GM21576 (cell line): ENCODE results near the gene PTEN.
"Not testable (repeated sequence)": the region's sequence is repeated elsewhere in the genome, so short reads cannot be mapped to it uniquely, and the experiment has no call there.

Experiments used
- ATAC-seq: cut with Tn5 transposase; IDR thresholded peaks from one replicate; pipeline ENCODE4 v1.9.1; 2021; ENCODE audit warnings: mild to moderate bottlenecking, moderate library complexity; ENCODE audit not compliant: unreplicated experiment

The PTEN gene

DNA sequence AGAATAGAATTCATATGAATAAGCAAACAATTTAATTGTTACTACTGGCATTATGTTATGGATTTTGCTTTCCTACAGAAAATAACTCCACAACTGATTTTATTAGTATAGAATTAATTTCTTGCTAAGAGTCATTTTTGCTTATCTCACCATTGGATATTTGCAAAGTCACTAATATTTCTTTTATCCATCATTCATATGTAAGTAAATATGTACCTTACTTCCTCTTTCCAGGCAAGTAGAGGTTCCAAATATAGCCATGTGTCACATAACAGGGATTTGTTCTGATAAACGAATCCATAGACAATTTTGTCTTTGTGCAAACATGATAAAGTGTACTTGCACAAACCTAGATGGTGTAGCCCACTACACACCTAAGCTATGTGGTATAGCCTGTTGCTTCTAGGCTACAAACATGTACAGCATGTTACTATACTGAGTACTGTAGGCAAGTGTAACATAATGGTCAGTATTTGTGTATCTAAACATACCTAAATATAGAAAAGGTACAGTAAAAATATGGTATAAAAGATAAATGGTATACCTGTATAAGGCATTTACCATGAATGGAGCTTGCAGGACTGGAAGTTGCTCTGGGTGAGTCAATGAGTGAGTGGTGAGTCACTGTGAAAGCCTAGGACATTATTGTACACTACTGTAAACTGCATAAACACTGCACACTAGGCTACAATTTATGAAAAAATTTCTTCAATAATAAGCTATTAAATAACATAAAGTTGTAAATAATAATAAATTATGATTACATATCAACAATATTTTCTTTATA lies 18.4 kb upstream of the PTEN start:
- no peak for ATAC-seq

DNA sequence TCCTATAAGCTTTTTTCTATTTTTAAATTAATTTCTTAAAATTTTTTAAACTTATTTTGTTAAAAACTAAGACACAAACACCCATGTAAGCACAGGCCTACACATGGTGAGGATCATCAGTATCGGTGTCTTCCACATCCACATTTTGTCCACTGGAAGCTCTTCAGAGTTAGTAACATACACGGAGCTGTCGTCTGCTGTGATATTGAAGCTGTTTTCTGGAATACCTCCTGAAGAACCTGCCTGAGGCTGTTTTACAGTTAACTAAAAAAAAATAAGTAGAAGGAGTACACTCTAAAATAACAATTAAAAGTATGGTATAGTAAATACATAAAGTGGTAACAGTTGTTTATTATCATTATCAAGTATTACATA lies 17.8 kb upstream of the PTEN start:
- ATAC-seq, result no peak

DNA sequence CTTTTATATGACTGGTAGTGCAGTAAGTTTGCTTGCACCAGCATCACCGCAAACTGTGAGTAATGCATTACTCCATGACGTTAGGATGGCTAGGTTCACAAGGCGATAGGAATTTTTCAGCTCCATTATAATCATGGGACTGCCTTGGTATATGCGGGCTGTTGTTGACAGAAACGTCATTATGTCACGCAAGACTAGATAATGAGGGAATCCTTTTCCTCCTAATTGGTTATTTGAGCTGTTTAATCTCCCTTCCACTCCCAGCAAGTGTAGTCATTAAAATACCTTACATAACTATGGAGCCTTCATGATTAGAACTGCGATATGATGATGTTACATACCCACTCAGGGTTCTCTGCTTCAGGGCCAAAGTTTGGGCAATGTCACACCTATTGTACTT lies 17.4 kb upstream of the PTEN start:
- no peak for ATAC-seq

DNA sequence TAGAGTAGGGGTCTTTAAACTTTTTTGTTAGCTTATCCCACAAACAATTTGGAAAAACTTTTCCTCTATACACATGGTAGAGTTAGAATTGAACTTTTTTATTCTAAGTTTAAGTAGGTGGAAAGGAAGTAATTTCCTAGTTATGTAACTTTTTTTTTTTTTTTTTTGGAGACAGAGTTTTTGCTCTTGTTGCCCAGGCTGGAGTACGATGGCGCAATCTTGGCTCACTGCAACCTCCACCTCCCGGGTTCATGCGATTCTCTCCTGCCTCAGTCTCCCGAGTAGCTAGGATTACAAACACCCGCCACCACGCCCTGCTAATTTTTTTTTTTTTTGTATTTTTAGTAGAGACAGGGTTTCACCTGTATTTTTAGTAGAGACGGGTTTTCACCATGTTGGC lies 16.7 kb upstream of the PTEN start:
- ATAC-seq, result not testable (repeated sequence)

DNA sequence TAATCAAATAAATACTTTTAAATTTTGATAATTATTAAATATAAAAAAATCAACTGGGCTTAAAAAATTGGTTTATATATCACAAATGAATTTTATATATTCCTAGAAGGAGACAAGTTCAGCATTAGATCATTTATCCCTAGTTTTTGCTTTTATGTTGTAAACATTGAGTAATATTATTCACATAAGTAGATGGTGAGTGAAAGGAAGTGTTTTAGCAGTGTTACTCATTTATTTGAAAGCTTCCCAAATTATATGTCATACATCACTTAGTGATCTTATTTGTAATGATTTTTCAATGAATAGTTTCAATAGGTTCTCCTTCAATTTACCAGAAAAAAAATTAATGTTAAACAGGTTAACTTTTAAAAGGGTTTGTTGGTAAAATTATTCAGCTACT lies 15.9 kb upstream of the PTEN start:
- no peak for ATAC-seq

- ATAC-seq, result no peak
Measured at GRCh38 chr10:87849001-87849400, 14.4 kb upstream of the PTEN start.

GRCh38 chr10:87850742-87851205 lies 12.7 kb upstream of the PTEN start:
- ATAC-seq, result no peak

DNA sequence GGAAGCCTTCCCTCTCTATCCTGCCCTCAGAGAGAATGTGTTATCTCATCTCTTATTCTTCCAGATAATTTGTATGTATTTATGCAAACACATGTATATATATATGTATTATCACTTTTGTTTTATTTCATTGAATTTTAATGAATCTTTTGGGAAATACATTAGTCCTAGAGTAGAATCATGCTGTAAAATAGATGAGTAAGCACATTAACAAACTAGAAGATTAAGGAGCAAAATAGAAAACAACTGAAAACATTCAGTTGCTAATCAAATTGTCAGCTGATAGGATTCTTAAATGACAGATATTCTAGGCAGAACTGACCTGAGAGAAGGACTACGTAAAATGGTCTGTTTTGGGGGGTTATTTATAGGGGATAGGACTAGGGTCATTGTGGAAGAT lies 11.3 kb upstream of the PTEN start:
- ATAC-seq, result no peak

DNA sequence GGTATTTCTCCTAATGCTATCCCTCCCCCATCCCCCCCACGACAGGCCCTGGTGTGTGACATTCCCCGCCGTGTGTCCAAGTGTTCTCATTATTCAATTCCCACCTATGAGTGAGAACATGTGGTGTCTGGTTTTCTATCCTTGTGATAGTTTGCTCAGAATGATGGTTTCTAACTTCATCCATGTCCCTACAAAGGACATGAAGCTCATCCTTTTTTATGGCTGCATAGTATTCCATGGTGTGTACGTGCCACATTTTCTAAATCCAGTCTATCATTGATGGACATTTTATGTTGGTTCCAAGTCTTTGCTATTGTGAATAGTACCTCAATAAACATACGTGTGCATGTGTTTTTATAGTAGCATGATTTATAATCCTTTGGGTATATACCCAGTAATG lies 8.2 kb upstream of the PTEN start:
- not testable (repeated sequence) for ATAC-seq

GRCh38 chr10:87855665-87856064 lies 7.8 kb upstream of the PTEN start:
- ATAC-seq, result not testable (repeated sequence)

DNA sequence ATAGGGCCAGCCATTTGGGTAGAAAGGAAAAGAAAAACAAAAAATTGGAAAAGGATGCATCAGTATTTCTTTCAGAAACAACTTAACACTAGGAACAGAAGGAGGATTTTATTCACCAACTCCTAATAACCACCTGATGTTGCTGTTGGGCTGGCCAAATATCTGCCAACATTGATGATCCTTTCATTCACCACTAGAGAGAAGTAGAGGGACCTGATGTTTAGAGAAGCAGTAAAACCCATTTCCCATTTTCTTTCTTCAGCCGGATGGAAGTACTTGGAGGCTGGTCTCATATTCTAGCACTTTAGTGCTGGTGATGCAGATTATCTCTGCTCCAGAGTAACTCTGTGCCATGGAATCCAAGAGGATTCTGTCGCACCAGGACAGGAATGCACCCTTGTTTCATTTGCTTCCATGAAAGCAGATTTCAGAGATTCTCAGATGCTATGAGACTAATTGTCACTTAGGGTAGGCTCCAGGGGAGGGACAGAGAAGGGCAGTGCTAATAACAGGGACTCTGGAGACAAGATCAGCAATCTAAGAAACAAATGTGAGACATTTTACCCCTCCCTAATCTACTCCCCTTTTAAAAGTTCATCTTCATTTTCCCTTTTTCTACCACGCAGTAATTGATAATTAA lies 3.1 kb upstream of the PTEN start:
- no peak for ATAC-seq

DNA sequence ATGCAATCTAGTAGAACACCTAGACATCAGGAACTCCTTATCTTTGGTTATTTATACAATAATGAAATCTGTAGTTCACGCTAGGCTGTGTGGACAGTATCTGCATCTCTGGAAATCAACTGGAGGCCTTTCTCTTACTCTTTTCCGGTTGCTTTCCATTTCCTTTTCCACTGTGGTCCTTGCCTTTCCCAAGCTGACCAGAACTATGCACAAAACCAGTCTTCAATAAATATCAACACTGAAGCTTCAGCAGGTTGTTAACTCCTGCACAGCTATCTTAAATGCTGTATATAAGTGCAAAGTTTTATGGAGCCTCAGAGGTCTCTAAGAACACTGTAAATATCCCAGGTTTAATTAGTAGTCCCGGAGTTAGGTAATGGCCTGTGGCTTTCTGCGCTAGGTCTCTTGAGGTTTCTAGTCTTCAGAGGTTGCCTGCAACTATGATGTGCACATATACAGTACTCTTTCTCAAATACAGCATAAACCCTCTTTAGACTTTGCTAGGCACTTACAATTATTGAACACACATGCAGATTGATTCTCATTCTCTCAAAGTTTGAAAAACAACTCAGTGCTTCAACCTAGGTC lies 2.5 kb upstream of the PTEN start:
- ATAC-seq, result no peak

DNA sequence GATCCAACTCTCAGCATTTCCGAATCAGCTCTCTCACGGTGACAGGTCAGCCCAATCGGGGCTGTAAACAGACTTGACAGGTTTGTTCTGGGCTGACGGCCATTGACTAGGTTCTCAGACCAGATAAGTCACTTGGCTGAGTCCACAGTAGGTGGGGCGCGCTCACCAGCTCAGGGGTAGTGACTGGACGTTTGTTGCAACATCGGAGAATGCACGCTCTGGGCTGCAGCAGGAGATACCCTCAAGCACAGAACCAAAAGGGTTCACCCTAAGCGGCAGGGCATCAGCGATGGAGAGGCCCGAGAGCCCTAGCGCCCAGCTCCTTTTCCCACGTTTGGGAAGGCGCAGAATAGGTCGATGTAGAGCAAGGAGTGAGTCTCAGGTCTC lies 1.9 kb upstream of the PTEN start:
- ATAC-seq, result peak; percentile 18

DNA sequence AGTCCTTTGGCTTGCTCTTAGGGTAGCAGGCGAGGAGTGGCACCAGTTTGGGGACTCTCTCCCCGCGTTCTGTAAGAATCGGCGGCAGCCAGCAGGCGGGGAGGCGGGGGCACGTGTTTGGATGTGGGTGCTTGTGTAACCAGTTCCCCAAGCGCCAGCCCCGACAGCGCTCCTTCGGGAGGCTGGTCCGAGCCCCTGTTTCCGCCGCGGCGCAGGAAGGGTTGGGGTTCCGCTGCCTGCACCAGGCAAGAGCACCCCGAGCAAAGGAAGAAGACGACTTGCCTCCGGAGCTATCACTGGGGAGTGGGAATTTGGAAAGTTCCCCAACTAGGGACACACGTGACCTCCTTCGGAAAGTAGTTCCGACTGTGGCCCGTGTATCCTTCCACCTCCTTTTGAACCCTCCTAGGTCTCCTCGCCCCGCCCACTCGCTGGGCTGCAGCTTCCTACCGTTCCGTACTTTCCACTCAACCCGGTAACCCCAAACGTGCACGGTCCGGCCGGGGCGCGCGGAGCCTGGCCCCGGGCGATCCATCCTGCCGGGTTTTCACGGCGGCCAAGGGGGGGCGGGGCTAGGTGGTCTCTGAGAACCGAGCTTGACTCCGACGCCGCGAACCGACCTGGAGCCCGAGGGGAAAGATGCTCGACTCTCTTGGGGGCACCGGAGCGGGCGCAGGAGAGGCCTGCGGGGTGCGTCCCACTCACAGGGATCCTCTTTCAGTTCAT lies 1.3 kb upstream of the PTEN start:
- ATAC-seq, result peak; percentile 51

DNA sequence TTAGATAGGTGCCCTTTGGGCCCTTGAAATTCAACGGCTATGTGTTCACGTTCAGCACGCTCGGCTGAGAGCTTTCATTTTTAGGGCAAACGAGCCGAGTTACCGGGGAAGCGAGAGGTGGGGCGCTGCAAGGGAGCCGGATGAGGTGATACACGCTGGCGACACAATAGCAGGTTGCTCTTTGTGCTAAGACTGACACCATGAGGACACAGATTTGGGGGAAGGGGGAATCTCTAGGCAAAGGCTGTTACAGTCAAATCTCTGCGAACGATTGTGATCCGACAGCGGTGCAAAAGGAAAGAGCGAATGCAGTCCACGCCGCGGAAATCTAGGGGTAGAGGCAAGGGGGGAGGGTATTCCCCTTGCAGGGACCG lies 759 bp upstream of the PTEN start:
- peak; percentile 14 for ATAC-seq

DNA sequence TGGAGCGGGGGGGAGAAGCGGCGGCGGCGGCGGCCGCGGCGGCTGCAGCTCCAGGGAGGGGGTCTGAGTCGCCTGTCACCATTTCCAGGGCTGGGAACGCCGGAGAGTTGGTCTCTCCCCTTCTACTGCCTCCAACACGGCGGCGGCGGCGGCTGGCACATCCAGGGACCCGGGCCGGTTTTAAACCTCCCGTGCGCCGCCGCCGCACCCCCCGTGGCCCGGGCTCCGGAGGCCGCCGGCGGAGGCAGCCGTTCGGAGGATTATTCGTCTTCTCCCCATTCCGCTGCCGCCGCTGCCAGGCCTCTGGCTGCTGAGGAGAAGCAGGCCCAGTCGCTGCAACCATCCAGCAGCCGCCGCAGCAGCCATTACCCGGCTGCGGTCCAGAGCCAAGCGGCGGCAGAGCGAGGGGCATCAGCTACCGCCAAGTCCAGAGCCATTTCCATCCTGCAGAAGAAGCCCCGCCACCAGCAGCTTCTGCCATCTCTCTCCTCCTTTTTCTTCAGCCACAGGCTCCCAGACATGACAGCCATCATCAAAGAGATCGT lies 598 bp downstream of the PTEN start:
- ATAC-seq, result not testable (repeated sequence)

DNA sequence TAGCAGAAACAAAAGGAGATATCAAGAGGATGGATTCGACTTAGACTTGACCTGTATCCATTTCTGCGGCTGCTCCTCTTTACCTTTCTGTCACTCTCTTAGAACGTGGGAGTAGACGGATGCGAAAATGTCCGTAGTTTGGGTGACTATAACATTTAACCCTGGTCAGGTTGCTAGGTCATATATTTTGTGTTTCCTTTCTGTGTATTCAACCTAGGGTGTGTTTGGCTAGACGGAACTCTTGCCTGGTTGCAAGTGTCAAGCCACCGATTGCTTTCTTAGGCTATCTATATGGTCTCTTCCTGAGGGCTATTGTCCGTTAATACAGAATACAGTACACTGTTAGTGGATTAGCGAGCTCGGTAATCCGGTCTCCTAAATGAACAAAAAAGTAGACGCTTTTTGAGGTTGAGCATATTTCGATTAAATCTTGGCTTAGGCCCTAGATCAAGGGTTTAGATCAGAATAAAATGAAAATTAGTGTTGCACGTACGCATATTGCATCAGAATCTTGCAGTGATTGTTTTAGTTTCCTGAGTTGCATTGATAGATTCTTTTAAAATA lies 1.2 kb downstream of the PTEN start:
- ATAC-seq, result no peak

- no peak for ATAC-seq
Measured at GRCh38 chr10:87865241-87865881, 1.9 kb downstream of the PTEN start.

DNA sequence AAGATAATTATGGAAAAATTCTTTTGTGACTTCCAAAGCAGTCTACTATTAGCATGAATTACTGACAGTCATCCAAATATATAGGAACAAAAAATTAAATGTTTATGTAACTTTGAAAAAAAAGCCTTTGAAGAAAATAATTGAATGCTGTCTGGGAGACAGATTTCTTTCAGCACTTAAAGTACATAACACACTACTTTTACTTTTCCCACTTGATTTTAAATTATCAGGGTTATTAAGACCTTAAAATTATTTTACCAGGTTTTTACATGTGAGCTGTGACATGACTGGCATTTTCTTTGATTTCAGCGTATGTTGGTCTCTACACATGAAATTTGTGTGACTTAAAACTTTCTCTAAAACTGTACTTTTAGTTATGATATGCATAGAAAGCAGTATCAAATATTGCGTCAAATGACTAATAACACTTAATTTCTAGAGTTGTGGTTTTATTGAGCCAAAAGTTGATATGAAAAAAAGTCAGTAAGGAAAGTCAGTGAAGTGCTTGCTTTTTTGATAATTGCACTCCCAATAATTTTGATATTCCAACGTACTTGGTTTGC lies 3.1 kb downstream of the PTEN start:
- no peak for ATAC-seq

- no peak for ATAC-seq
Measured at GRCh38 chr10:87867453-87867852, 4.0 kb downstream of the PTEN start.
